ENCODE data around the gene CDT1.
A peak's percentile ranks its signal among the peaks of the same experiment; 100 is the strongest.

CDT1 gene

DNA sequence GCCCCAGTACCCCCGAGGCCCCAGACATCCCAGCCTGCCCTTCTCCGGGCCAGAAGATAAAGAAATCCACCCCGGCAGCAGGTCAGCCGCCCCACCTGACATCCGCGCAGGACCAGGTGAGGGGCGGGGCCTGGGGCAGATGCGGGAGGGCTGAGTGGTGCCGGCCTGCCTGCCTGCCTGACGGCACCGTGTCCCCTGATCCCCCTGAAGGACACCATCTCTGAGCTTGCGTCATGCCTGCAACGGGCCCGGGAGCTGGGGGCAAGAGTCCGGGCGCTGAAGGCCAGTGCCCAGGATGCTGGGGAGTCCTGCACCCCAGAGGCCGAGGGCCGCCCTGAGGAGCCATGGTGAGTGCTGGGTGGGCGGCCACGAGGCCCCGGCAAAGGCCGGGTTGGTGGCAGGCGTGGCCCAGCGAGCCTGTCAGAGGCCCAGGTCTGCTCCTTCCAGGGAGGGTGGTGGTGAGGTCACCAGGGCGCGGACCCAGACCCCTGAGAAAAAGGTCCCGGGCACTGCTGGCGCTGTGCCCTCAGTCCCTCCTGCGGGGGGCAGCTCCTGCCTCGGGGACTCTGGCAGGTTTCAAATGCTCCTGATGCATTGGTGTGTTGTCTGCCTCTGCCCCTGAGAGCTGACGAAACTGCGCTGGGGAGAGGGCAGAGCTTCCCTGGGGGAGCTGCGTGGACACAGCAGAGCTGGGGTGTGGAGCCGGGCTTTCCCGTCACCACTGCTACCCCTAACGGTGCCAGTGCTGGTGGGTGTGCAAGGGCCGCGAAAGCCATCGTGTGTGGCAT is 1.2 kb downstream of the CDT1 start:
- DNase-seq (ENCODE audit: low read depth): no peak

DNA sequence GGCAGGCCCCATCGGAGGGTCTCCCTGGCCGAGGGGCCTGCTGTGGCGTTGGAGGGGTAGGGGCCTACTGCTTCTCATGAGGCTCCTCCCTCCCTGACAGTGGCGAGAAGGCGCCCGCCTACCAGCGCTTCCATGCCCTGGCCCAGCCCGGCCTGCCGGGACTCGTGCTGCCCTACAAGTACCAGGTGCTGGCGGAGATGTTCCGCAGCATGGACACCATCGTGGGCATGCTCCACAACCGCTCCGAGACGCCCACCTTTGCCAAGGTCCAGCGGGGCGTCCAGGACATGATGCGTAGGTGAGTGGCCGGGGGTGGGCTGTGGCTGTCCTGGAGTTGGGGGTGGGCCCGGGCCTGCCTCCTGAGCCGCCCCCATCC is 1.7 kb downstream of the CDT1 start:
- DNase-seq (ENCODE audit: low read depth): no peak

- DNase-seq (ENCODE audit: low read depth): no peak
These were observed 2.4 kb downstream of the CDT1 start for GRCh38 chr16:88805887-88806393.

GRCh38 chr16:88806491-88807111 is 3.0 kb downstream of the CDT1 start:
- DNase-seq (ENCODE audit: low read depth): no peak

DNA sequence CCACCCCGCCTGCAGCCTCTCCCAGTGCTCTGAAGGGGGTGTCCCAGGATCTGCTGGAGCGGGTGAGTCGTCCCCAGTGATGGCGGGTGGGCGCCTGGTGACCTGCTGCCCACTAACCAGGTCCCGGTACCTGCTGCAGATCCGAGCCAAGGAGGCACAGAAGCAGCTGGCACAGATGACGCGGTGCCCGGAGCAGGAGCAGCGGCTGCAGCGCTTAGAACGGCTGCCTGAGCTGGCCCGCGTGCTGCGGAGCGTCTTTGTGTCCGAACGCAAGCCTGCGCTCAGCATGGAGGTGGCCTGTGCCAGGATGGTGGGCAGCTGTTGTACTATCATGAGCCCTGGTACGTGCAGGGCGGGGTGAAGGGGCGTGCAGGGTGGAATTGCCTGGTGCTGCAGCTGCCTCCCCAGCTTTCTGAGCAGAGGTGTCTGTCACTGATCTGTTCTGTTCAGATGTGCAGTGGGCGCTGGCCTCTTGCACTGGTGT is 3.6 kb downstream of the CDT1 start:
- DNase-seq (ENCODE audit: low read depth): no peak

GRCh38 chr16:88807626-88808453 is 4.3 kb downstream of the CDT1 start:
- no peak for DNase-seq (ENCODE audit: low read depth)

DNA sequence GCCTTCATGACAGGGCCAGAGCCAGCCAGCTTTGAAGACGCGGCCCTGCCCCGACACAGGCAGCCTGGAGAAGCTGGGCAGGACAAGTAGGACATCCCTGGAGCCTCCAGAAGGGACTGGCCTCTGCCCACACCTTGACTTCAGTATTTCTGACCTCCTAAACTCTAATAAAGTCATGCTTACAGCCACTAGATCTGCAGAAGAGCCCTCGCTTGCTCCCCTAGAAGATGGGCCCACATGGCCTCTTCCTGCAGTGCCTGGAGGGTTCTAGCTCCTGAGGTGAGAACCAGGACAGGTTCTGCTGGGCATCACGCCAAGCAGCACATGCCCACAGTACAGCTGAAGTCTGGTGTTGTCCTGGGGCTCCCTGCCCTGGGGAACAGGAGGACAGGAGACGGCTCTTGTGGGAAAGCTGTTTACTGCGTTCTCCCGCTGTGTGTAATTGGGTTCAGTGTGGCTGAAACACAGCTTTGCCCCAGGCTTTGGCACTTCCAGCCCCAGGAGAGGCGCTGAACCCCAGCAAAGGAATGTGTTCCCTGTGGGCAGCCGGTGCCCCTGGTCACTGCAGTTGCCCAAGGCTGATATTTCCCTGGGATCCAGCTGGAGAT is 5.6 kb downstream of the CDT1 start:
- no peak for DNase-seq (ENCODE audit: low read depth)

- DNase-seq (ENCODE audit: low read depth): no peak
These were observed 6.1 kb downstream of the CDT1 start for GRCh38 chr16:88809676-88810165.

DNA sequence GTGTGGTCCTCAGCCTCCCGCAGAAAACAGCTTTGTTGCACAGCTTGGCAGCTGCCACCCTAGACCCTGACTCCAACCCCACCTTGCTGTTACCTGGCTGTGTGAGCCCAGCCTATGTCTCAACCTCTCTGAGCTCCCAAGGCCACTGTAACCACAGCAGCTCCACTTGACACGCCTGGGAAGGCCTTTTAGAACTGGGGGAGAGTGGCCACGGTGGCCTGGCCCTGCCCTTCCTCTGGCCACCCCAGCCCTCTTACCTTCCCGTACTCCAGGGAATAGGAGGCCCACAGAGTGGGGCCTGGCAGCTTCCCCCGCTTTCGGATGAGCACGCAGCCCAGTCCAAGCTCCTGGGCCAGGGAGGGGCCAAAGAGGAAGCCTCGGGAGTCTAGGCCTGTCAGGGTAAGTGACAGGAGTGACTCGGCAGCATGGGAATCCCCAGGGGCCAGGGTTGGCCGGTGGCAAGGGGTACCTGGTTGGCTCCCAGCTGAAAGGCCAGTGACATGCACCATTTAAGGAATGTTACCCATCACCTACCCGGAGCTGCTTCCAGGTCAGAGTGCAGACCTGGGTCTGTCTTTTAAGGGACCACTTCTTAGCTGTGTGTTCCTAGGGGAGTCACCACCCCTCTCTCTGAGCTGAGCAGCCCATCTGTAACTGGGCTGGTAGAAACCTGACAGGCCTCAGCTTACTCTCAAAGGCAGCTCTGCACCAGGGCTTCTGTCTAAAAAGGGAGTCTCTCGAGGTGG is 6.8 kb downstream of the CDT1 start:
- no peak for DNase-seq (ENCODE audit: low read depth)

GRCh38 chr16:88810912-88811768 is 7.6 kb downstream of the CDT1 start:
- peak; percentile 57 for DNase-seq (ENCODE audit: low read depth)

DNA sequence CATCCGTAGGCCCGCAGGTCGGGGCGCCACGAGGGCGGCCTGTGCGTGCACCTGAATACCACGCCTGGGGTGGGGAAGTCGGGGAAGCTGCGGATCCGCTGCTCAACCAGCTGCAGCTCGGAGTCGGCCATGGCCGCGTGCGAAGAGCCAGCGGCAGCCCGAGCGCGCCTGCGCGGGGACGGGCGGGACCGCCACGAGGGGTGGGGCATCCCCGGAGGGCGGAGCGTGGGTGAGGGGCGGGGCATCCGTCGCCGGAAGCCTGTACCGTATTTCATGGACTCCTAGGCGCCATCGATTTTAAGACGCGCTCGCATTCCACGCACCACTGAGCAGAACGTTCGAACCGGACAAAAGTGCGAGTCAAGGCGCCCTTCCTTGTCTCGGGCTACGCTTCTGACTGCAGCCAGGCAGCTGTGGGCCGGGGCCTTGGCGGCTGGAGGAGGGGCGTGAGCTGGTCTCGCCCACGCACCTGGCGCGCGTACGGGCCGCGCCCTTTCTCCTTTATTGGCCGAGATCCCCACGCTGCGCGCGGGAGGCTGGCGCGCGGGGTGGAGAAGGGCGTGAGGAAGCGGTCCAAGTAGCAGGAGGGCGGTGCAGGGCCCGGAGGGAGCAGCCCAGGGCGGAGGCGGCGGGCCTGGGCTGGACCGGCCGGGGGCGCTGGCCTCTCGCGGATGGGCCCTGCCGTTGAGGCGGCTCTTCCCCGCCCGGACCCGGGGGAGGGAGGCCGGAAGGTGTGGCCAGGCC is 8.4 kb downstream of the CDT1 start, which contains the start of gene APRT:
Gene APRT, minus strand, starts transcription at position 160 of the 744 bp plus-strand sequence. Its CDS starts 29 bp downstream, at position 131.
- DNase-seq (ENCODE audit: low read depth): peak; percentile 95

- DNase-seq (ENCODE audit: low read depth): no peak
These were observed 9.1 kb downstream of the CDT1 start for GRCh38 chr16:88812513-88813268.

DNA sequence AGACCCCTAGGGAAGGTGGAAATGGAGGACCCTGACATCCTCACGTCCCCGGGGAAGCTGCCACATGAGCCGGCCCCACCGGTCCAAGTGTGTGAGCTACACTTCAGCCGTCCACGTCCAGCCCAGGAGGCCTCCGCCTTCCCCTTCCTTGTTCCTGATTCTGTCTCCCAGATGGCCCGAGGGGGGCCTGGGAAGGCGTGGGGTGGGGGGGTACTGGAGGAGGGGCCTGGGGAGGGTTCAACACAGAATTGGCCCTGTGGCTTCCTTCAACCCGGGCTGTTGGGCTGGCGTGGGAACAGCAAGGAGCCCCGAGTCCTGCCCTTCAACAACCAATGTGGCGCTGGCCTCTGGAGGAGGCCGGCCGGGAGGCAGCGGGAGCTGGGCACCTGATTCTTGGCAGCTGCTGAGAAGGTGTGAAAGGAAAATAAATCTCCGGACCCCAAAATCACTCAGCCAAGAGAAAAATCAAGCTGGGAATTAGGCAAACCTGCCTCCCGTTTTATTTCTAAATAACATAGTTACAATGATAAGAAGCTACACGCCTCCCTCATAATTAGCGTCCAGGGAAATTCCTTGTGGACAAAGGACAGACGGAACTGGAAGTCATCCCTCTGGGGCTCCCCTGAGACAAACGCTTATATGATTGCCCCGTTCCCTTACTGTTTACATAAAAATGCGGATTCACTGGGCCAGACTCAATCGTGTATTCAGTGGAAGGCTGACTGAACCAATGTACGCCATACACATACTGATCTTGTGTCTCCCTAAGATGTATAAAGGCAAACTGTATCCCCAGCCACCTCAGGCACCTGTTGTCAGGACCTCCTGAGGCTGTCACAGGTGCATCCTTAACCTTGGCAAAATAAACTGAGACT is 9.9 kb downstream of the CDT1 start:
- no peak for DNase-seq (ENCODE audit: low read depth)

DNA sequence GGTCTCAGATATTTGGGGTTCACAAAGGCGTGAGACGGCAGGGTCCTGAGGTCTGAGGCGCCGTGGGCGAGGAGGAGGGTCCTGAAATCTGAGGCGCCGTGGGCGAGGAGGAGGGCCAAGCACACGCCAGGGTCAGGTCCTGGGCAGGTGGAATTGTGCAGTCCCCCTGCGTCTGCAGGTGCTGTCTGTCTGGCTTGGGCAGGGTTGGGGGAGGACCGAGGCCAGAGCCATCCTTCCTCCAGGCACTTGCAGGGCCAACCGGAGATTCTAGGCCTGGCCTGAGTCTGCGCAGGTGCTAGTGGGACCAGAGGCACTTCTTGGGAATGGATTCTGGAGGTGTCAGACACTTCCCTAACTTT is 10.5 kb downstream of the CDT1 start:
- DNase-seq (ENCODE audit: low read depth): no peak

DNA sequence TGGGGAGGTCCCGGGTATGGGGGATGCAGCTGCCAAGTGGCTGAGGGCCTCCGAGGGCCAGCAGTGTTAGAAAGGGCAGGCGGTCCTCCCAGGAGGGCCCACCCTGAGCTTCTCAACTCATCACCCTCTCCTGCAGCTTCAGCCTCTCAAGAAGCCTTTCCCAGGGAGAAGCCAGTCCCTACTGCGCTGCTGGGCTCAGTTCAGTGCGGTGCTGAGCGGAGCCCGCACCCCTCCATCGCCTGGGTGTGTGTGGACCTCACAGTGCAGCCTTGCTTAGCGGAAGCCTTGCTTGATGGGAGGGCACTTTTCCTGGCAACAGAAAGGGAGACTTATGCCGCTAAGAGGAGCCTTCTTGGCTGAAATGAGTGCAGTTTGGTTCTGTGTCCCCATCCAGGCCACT is 11.6 kb downstream of the CDT1 start:
- DNase-seq (ENCODE audit: low read depth): no peak

- peak; percentile 36 for DNase-seq (ENCODE audit: low read depth)
These were observed 12.5 kb downstream of the CDT1 start for GRCh38 chr16:88815901-88816589.

Measured in activated T-helper 9 cell treated with anti-CD3 and anti-CD28 coated beads, Interleukin-2, amount 50 U/mL, for 16 hours (primary cell).